Stimulated activated CD8-positive, alpha-beta memory T cell treated with anti-CD3 and anti-CD28 coated beads, Interleukin-4, amount 100 ng/mL, for 4 hours (primary cell): Measurements from ENCODE around the gene OTOP2.
"Not testable (repeated sequence)": the region's sequence is repeated elsewhere in the genome, so short reads cannot be mapped to it uniquely, and the experiment has no call there.

Experiments used
- DNase-seq, 2 donors: peaks; one replicate each; pipeline ENCODE4 v3.0.0-alpha.2; 2020; ENCODE audit warnings: low read depth in 2 of 2, low spot score in 1 of 2

OTOP2 gene

DNA sequence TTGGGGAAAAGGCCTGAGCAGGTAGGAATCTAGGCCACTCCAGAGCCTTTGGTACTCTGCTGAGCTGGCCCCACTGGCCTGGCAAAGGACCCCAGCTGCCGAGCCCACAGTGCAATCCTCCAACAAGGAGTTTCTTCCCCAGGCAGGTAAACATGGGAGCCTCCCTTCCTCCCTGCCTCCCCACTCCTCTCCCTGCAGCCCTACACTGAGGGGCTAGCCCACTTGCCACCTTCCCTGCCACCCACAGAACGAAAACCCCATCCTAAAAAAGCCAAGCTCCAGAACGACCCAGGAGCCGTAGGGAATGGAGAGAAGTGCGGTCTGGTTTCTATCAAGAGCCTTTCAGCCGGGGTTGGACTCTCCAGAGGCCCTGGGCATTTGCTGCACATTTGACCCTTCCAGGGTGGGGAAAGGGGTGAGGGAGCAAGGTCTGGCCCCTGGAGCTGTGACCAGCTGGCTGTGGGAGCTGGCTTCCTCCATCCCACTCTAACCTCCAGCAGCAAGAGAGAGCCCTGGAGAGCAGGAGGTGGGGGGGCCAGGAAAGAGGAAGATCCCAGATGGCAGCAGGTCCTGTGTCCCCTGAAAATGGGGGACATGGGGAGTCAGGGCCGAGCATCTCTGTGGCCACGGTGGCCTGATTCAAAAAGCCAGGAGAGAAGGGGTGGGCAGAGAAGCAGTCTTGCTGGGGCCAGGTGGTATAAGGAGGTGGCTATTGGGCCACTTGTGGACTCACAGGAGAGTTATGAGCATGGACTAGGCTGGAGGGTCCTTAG lies 47.2 kb downstream of the OTOP2 start:
- no peak for DNase-seq

- DNase-seq = no peak
Observed at GRCh38 chr17:74971842-74972106, 47.7 kb downstream of the OTOP2 start.

- DNase-seq = peak; percentile 58 to 65
Observed at GRCh38 chr17:74972107-74972972, 48.3 kb downstream of the OTOP2 start, which contains the start of gene HID1. HID1 (minus strand) TSS chr17:74972759; CDS start chr17:74972656, 103 bp downstream.

- no peak for DNase-seq
Observed at GRCh38 chr17:74972973-74973328, 48.9 kb downstream of the OTOP2 start.

DNA sequence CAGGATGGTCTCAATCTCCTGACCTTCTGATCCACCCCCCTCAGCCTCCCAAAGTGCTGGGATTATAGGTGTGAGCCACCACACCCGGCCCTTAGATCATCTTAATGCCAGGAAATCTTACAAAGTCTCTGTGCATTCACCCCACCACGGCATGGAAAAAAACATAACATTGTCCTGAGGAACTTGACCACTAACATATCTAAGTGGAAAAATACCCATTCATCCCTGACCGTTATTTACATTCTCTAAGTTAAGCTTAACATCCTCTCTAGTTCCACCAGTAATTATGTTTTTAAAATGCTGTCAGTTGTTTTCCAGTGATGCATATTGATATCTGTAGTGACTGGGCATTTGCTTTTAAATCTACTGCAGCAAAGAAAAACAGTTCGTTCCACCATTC lies 51.9 kb downstream of the OTOP2 start:
- DNase-seq = no peak

GRCh38 chr17:74977802-74978201 lies 53.7 kb downstream of the OTOP2 start:
- no peak for DNase-seq

GRCh38 chr17:74978240-74978639 lies 54.2 kb downstream of the OTOP2 start:
- no peak for DNase-seq

DNA sequence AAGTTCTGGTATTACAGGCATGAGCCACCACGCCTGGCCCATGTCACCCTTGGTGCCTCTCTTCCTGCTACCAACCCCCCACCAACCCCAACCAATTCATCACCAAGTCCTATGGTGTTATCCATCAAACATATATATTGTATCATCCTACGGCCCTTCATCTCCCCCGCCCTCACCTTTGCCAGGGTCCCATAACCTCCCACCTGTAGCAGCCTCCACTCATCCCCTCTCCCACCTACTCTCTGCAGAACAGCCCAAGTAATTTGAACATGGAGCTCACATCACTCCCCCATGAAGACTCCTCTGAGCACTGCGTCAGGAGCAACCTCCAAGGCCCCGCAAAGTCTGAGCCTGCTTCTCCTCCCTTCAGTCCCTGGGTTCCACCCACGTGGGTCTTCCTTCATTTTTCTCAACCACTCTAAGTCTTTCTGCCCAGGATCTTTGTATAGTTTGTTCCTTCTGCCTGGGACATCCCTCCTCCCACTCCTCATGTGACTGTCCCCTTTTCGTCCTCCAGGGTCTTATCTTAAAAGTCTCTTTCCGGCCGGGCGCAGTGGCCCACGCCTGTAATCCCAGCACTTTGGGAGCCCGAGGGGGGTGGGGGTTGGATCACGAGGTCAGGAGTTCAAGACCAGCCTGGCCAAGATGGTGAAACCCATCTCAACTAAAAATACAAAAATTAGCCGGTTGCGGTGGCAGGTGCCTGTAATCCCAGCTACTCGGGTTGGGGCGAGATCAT lies 55.5 kb downstream of the OTOP2 start:
- DNase-seq = no peak

DNA sequence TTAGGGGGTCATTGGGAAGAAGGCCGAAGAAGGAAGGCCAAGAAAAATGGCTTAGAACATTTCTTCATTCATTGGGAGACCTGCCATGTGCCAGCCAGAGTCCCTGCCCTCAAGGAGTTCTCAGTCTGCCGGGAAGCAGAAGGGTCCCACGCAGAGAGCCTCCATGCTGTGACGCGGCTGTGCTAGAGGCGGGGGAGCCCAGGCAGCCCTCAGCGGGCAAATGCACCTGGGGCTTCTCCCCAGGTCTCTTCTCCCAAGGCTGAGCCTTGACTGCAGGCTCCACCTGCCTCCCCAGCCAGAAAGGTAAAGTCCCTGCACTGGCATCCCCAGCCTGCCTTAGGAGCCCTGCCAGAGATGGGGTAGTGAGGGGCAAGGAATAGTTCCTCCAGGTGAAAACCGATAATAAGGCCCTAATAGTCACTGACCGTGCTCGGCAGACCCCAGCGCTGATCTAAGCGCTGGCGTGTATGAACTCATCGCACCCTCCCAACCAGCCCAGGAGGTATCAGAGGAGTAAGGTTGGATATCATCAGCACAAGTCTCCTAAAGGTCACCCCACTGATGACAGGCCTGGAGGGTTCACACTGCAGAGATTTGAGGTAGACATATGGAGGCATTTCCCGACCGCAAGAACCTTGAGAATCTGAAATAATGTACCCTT lies 57.4 kb downstream of the OTOP2 start:
- DNase-seq = no peak

DNA sequence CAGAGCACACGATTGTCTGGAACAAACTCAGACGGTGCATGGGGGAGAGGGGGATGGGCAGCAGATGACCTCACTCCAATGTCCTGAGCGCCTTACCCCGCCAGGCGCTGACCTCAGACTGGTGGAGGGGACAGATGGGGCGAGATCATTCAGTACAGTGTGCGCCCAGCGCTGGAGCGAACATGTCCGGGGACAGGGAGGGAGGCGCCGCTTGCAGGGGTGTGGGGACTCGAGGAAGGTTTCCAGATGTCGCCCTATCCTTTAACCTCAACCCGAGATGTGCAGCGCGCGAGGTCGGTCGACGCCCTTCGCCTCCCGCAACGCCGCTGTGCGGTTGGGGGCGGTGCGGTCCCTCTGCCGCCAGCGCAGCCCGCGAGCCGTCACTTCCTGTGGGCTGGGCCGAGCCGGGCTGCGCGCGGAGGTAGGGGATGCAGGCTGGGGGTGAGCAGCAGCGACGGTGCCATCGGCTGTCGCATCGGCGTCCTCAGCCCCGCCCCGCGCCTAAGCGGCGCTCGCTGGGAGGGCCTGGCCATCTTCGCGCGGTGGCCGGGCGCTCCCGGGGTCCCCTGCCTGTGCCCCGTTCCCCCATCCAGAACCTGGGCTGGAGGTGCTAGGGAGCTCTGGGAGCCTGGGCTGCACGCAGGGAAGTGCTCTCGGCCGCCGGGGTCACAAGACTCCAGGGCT lies 58.0 kb downstream of the OTOP2 start:
- DNase-seq = peak; percentile 31 to 56

GRCh38 chr17:74982663-74983313 lies 58.7 kb downstream of the OTOP2 start:
- not testable (repeated sequence) for DNase-seq
